GM19025 (cell line): ENCODE data around the gene WDR90.
"Not testable (repeated sequence)": the region's sequence is repeated elsewhere in the genome, so short reads cannot be mapped to it uniquely, and the experiment has no call there.

Experiments
- ATAC-seq: cut with Tn5 transposase; IDR thresholded peaks from one replicate; pipeline ENCODE4 v1.9.1; 2021; ENCODE audit warnings: mild to moderate bottlenecking, low read depth, moderate library complexity; ENCODE audit not compliant: unreplicated experiment

Gene WDR90

GRCh38 chr16:704047-704446, 54.9 kb downstream of the WDR90 start:
- ATAC-seq, result no peak

- no peak for ATAC-seq
Measured at GRCh38 chr16:704552-705380, 55.6 kb downstream of the WDR90 start.

- no peak for ATAC-seq
Measured at GRCh38 chr16:705431-706188, 56.4 kb downstream of the WDR90 start, which contains the start of gene FBXL16. Gene FBXL16 (minus strand): TSS chr16:705801. CDS start chr16:697405, 8,396 bp downstream.

GRCh38 chr16:706189-707061, 57.3 kb downstream of the WDR90 start:
- ATAC-seq, result no peak

- ATAC-seq, result no peak
Measured at GRCh38 chr16:707062-707538, 57.9 kb downstream of the WDR90 start.

GRCh38 chr16:708019-708418, 58.9 kb downstream of the WDR90 start:
- ATAC-seq, result no peak

- ATAC-seq, result no peak
Measured at GRCh38 chr16:708959-709358, 59.8 kb downstream of the WDR90 start.

GRCh38 chr16:709566-710499, 60.7 kb downstream of the WDR90 start:
- no peak for ATAC-seq

GRCh38 chr16:710500-711075, 61.4 kb downstream of the WDR90 start:
- no peak for ATAC-seq

GRCh38 chr16:711084-711483, 61.9 kb downstream of the WDR90 start:
- ATAC-seq, result no peak

GRCh38 chr16:711548-712320, 62.6 kb downstream of the WDR90 start:
- ATAC-seq, result no peak

GRCh38 chr16:712740-713250, 63.6 kb downstream of the WDR90 start:
- ATAC-seq, result not testable (repeated sequence)

- no peak for ATAC-seq
Measured at GRCh38 chr16:714079-714478, 64.9 kb downstream of the WDR90 start.

- peak; percentile 84 for ATAC-seq
Measured at GRCh38 chr16:714558-715476, 65.7 kb downstream of the WDR90 start, which contains the start of gene METRN. Gene METRN (plus strand): TSS chr16:715118. CDS start chr16:715290, 172 bp downstream.

- ATAC-seq, result peak; percentile 8
Measured at GRCh38 chr16:715477-716199, 66.5 kb downstream of the WDR90 start.

- no peak for ATAC-seq
Measured at GRCh38 chr16:716200-716568, 67.0 kb downstream of the WDR90 start.
